Heart left ventricle (tissue), 13 donors: ENCODE measurements around the gene APLP2.

Experiments used
- CTCF ChIP-seq, 12 donors: fragments of 200-600 bp; sonication (generic) in 4 of 12; IDR thresholded peaks; one replicate each; pipeline versions ENCODE4 v1.5.0 to v1.8.0; 2018 to 2022; ENCODE audit warnings: antibody characterized with exemption in 12 of 12, mild to moderate bottlenecking in 5 of 12
- POLR2A ChIP-seq, 2 donors: fragments of 450-650 bp; IDR thresholded peaks; one replicate each; pipeline ENCODE4 v1.6.1; 2017; ENCODE audit warnings: antibody characterized with exemption in 2 of 2, mild to moderate bottlenecking in 2 of 2, moderate library complexity in 2 of 2
- donor health status: ischemic (EF 13 %, LVEDD 7.1; RV severe dilation, severe dysfunction).
- donor health status: DM: no; HTN: yes; CAD: no.
- donor health status: DM: no; HTN: no; CAD: no.
- donor health status: ischemic (EF 25% LVEDD 6.9; RV normal size, moderate dysfunction).
- donor health status: ischemic (EF 25% LVEDD 5.7; RV mildly dilated, moderate dysfunction).
- donor health status: ischemic (EF 35%, LVEDD 5.7; RV mildly dilated, moderate dysfunction).
- donor health status: nonischemic (EF 11% LVEDD 7.7; RV severe dilation, severe dysfunction).
- donor health status: DM: yes; HTN: yes; CAD: no.
- donor health status: PGD.
- donor health status: ischemic (EF 29% LVEDD 5.4; RV normal size, mild dysfunction).
- donor health status: nonischemic (EF 23%, LVEDD 6.1; RV moderate dilation, normal function).

DNA sequence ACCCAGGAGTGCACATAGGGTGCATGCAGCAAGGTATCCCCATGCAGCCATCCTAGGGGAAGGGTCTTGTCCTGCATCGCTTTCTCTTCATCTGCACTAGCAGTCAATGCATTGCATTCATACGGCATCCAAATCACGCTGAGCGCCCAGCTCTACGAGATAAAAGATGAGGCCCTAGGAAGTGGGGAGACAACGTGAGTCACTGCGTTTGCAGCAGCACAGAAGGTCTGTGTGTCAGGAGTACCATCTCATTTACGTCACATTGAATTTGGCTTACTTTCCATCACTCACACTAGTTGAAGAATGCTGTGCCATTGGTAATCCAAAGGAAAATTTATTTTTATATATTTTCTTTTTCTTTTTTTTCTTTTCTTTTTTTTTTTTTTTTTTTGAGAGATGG is 87.4 kb downstream of the APLP2 start:
- TF ChIP-seq CTCF (IDR thresholded peaks at IDR 0.05) (no peak), POLR2A (IDR thresholded peaks at IDR 0.05) (no peak)
